Measurements from ENCODE around the gene KIAA0513.

GRCh38 chr16:85066346-85066885 is 38.8 kb downstream of the KIAA0513 start:
- no peak for TF ChIP-seq CTCF (IDR thresholded peaks at IDR 0.05; ENCODE audit: borderline replicate concordance, extremely low read depth, low read length, poor library complexity, severe bottlenecking)
- TF ChIP-seq EZH2 (IDR thresholded peaks at IDR 0.05; ENCODE audit: borderline replicate concordance, low read depth, low read length, severe bottlenecking) = no peak

Data from DND-41 (cell line).